ENCODE results near the gene ZNF236.

GRCh38 chr18:76977108-76977621 is 154.8 kb downstream of the ZNF236 start:
- no peak for TF ChIP-seq CTCF (IDR thresholded peaks at IDR 0.05)
- TF ChIP-seq POLR2AphosphoS5 (IDR thresholded peaks at IDR 0.05) = no peak
